Activated CD4-positive, alpha-beta T cell treated with anti-CD3 and anti-CD28 coated beads, Interleukin-2, amount 50 U/mL, for 16 hours (primary cell): ENCODE data around the gene ACSM6.
"Not testable (repeated sequence)": the region's sequence is repeated elsewhere in the genome, so short reads cannot be mapped to it uniquely, and the experiment has no call there.

Experiments used
- DNase-seq: peaks from one replicate; pipeline ENCODE4 v3.0.0-alpha.2; 2020

Gene ACSM6

GRCh38 chr10:95220539-95220938, 26.5 kb downstream of the ACSM6 start:
- no peak for DNase-seq

GRCh38 chr10:95221124-95221523, 27.1 kb downstream of the ACSM6 start:
- no peak for DNase-seq

GRCh38 chr10:95225136-95225535, 31.1 kb downstream of the ACSM6 start:
- DNase-seq = no peak

GRCh38 chr10:95228934-95229723, 35.1 kb downstream of the ACSM6 start:
- not testable (repeated sequence) for DNase-seq

- no peak for DNase-seq
Measured at GRCh38 chr10:95229724-95230627, 35.9 kb downstream of the ACSM6 start.

- peak; percentile 16 for DNase-seq
Measured at GRCh38 chr10:95230677-95231586, 36.9 kb downstream of the ACSM6 start.

- no peak for DNase-seq
Measured at GRCh38 chr10:95233377-95234034, 39.5 kb downstream of the ACSM6 start.

GRCh38 chr10:95234951-95235350, 40.9 kb downstream of the ACSM6 start:
- no peak for DNase-seq

- no peak for DNase-seq
Measured at GRCh38 chr10:95235676-95236067, 41.6 kb downstream of the ACSM6 start.

GRCh38 chr10:95236068-95236903, 42.2 kb downstream of the ACSM6 start:
- DNase-seq = peak; percentile 74

- peak; percentile 21 for DNase-seq
Measured at GRCh38 chr10:95237376-95238170, 43.5 kb downstream of the ACSM6 start.

- not testable (repeated sequence) for DNase-seq
Measured at GRCh38 chr10:95240096-95240495, 46.1 kb downstream of the ACSM6 start.

GRCh38 chr10:95240811-95241210, 46.8 kb downstream of the ACSM6 start:
- DNase-seq = no peak

- no peak for DNase-seq
Measured at GRCh38 chr10:95241533-95241932, 47.5 kb downstream of the ACSM6 start.

- peak; percentile 57 for DNase-seq
Measured at GRCh38 chr10:95242581-95243317, 48.7 kb downstream of the ACSM6 start.

- no peak for DNase-seq
Measured at GRCh38 chr10:95243318-95243617, 49.2 kb downstream of the ACSM6 start.

GRCh38 chr10:95244152-95244551, 50.1 kb downstream of the ACSM6 start:
- no peak for DNase-seq

- peak; percentile 77 for DNase-seq
Measured at GRCh38 chr10:95245425-95246055, 51.5 kb downstream of the ACSM6 start.

- DNase-seq = peak; percentile 66
Measured at GRCh38 chr10:95246582-95247051, 52.6 kb downstream of the ACSM6 start.
